Keratinocyte (primary cell): Measurements from ENCODE around the gene COX7B2. TPM values are rescaled to one million over a fixed set of nuclear protein-coding genes. Genes with fewer than 3 reads are reported as not detected.

ENCODE experiments used
- DNase-seq: peaks from one replicate; pipeline ENCODE4 v3.0.0-alpha.2; 2011; ENCODE audit warnings: low read depth, missing footprints, low spot score
- FAIRE-seq: peaks from 2 replicates; lab custom pipeline; 2011; peaks lifted over from hg19 to GRCh38; lab: Jason Lieb, UNC
- H2AFZ ChIP-seq: 2 replicates; pipeline ENCODE4 v1.6.0; 2012; ENCODE audit warnings: low read length, control low read depth, inconsistent platforms; ENCODE audit not compliant: control insufficient read depth
- H3K27ac ChIP-seq: 2 replicates; pipeline ENCODE4 v1.5.1; 2011; ENCODE audit warnings: low read length; ENCODE audit not compliant: control insufficient read depth, insufficient read depth
- H3K27me3 ChIP-seq: 3 replicates; pipeline ENCODE4 v1.6.0; 2011; ENCODE audit warnings: low read length; ENCODE audit not compliant: control insufficient read depth, insufficient read depth; ENCODE audit errors: extremely low read depth
- H3K36me3 ChIP-seq, 2 experiments: 2 replicates in 1 of 2; 3 replicates in 1 of 2; pipeline ENCODE4 v1.5.1; 2011; ENCODE audit warnings: low read length in 2 of 2, mild to moderate bottlenecking in 1 of 2; ENCODE audit not compliant: control insufficient read depth in 2 of 2, insufficient read depth in 2 of 2; ENCODE audit errors: extremely low read depth in 1 of 2
- H3K4me1 ChIP-seq: 3 replicates; pipeline ENCODE4 v1.5.1; 2011; ENCODE audit warnings: low read length; ENCODE audit not compliant: control insufficient read depth, insufficient read depth; ENCODE audit errors: extremely low read depth
- H3K4me2 ChIP-seq: 3 replicates; pipeline ENCODE4 v1.6.0; 2011; ENCODE audit warnings: low read depth, low read length; ENCODE audit not compliant: control insufficient read depth, insufficient read depth; ENCODE audit errors: extremely low read depth
- H3K4me3 ChIP-seq, 3 experiments: fragments of 200-600 bp in 1 of 3; sonication (generic) in 1 of 3; 2 replicates in 2 of 3; 3 replicates in 1 of 3; pipeline ENCODE4 v1.5.1; 2011 to 2016; ENCODE audit warnings: low read length in 3 of 3, mild to moderate bottlenecking in 3 of 3, control low read depth in 2 of 3, inconsistent platforms in 1 of 3, low read depth in 1 of 3, mixed read lengths in 1 of 3, mixed run types in 1 of 3, moderate library complexity in 1 of 3; ENCODE audit not compliant: control insufficient read depth in 2 of 3, insufficient read depth in 2 of 3; ENCODE audit errors: extremely low read depth in 1 of 3
- H3K79me2 ChIP-seq: 2 replicates; pipeline ENCODE4 v1.6.0; 2012; ENCODE audit warnings: low read length; ENCODE audit not compliant: control insufficient read depth, insufficient read depth
- H3K9ac ChIP-seq: 3 replicates; pipeline ENCODE4 v1.6.0; 2011; ENCODE audit warnings: low read length; ENCODE audit not compliant: control insufficient read depth, insufficient read depth; ENCODE audit errors: extremely low read depth
- H3K9me1 ChIP-seq: 3 replicates; pipeline ENCODE4 v1.6.0; 2011; ENCODE audit warnings: low read length; ENCODE audit not compliant: control insufficient read depth, insufficient read depth; ENCODE audit errors: extremely low read depth
- H3K9me3 ChIP-seq: 2 replicates; pipeline ENCODE4 v1.5.1; 2012; ENCODE audit warnings: low read depth, low read length; ENCODE audit not compliant: control insufficient read depth
- H4K20me1 ChIP-seq: 3 replicates; pipeline ENCODE4 v1.6.0; 2011; ENCODE audit warnings: low read length; ENCODE audit not compliant: control insufficient read depth, insufficient read depth; ENCODE audit errors: extremely low read depth
- EZH2 ChIP-seq: IDR thresholded peaks from one replicate; pipeline ENCODE4 v1.6.1; 2012; ENCODE audit warnings: inconsistent platforms, mild to moderate bottlenecking, low read length, moderate library complexity
- dilution Hi-C: fragments of 300-500 bp; cut with MboI; formaldehyde crosslinking; loops from one replicate; pipeline ENCODE4 v1.7.0; 2020; ENCODE audit warnings: low sequenced_read_pairs; ENCODE audit not compliant: extremely low pct_ligation_motif_present
- polyA plus RNA-seq, 5 experiments: library from polyadenylated mRNA; depleted of rRNA in 3 of 5; stranded (reverse) in 3 of 5; stranded (forward) in 1 of 5; unstranded in 1 of 5; fragments of >200 nt; gene quantifications; 1 replicate in 1 of 5; 2 replicates in 3 of 5; 3 replicates in 1 of 5; pipeline versions ENCODE4 v1.2.1 to v1.2.3, GENCODE V29; 2011 to 2012; ENCODE audit warnings: missing spikeins in 2 of 5, low read depth in 1 of 5, low replicate concordance in 1 of 5
- TF ChIP-seq, protein P1 (sequence below), 3 experiments: IDR thresholded peaks in 1 of 3; conservative IDR thresholded peaks in 1 of 3; optimal IDR thresholded peaks in 1 of 3; 2 replicates in 2 of 3; 3 replicates in 1 of 3; pipeline versions ENCODE3 to v1.5.1; 2011; ENCODE audit warnings: low read length in 3 of 3, mild to moderate bottlenecking in 3 of 3, moderate library complexity in 2 of 3, control low read depth in 1 of 3, inconsistent platforms in 1 of 3; ENCODE audit not compliant: insufficient read depth in 2 of 3; ENCODE audit errors: extremely low read depth in 1 of 3

Gene COX7B2
- polyA plus RNA-seq, 1 donor (not counting 4 experiments of a cell fraction or from before 2014, with no cell fraction given), result not detected

DNA sequence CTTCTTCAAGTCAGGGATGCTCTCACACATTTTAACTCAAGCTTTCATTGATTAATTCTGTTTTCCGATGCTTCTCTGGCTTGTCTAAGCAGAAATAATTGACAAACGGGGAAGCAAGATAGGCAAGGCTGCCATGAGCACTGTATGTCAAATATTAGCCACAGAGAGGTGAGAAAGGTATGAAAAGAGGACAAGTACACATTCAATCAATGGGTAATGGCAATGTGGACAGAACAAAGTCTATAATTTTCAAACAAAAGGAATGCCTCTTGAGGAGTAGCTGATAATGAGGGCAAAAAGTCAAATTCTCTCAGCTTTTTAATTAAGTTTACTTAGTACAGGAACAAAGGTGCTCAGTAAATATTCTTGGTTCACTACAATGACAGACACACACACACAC, 19.6 kb downstream of the COX7B2 start:
- no peak overlapping the region for H3K4me3 ChIP-seq
- no peaks in the 10 kb centered on the region for H3K36me3 ChIP-seq
- H3K27ac ChIP-seq, result no peak overlapping the region
- DNase-seq, result no peak
- FAIRE-seq, result no peak
- H2AFZ ChIP-seq, result no peak overlapping the region
- no peaks in the 10 kb centered on the region for H3K79me2 ChIP-seq
- no peaks in the 10 kb centered on the region for H4K20me1 ChIP-seq
- H3K27me3 ChIP-seq, result no peaks in the 10 kb centered on the region
- no peaks in the 10 kb centered on the region for H3K9me3 ChIP-seq
- no peaks in the 10 kb centered on the region for H3K4me1 ChIP-seq
- H3K4me2 ChIP-seq, result no peak overlapping the region
- dilution Hi-C loops, result no loop called here
- H3K9me1 ChIP-seq, result no peaks in the 10 kb centered on the region
- no peak overlapping the region for H3K9ac ChIP-seq
- TF ChIP-seq, protein P1, sequence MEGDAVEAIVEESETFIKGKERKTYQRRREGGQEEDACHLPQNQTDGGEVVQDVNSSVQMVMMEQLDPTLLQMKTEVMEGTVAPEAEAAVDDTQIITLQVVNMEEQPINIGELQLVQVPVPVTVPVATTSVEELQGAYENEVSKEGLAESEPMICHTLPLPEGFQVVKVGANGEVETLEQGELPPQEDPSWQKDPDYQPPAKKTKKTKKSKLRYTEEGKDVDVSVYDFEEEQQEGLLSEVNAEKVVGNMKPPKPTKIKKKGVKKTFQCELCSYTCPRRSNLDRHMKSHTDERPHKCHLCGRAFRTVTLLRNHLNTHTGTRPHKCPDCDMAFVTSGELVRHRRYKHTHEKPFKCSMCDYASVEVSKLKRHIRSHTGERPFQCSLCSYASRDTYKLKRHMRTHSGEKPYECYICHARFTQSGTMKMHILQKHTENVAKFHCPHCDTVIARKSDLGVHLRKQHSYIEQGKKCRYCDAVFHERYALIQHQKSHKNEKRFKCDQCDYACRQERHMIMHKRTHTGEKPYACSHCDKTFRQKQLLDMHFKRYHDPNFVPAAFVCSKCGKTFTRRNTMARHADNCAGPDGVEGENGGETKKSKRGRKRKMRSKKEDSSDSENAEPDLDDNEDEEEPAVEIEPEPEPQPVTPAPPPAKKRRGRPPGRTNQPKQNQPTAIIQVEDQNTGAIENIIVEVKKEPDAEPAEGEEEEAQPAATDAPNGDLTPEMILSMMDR (optimal IDR thresholded peaks at IDR 0.05 in 1 of 3, IDR thresholded peaks at IDR 0.05 in 1 of 3, conservative IDR thresholded peaks at IDR 0.05 in 1 of 3; ENCODE audit: extremely low read depth in 1 of 3, insufficient read depth in 2 of 3, low read length in 3 of 3), result no peak
- TF ChIP-seq EZH2, result no peak

DNA sequence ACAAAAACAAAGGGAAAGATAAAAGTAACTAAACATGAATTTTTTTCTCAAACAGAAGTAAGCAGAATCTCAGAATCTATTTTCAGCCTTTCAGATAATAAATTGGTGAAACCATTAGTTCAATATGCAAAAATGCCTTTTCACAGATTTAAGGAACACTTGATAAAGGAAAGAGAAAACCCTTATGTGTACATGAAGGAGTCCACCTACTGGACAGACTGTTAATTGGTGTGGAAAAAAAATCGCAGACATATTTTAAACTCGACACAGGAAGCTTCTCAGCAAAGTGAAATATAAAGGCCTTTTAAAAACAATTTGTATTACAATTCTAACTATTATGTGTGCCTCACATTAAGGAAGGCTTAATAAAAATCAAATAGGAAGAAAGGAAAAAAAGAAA, 22.3 kb downstream of the COX7B2 start:
- Histone ChIP-seq H3K9me3 (no peaks in the 10 kb centered on the region), H3K27ac (no peak overlapping the region), H3K27me3 (no peaks in the 10 kb centered on the region), H3K4me3 (no peak overlapping the region), H4K20me1 (no peaks in the 10 kb centered on the region), H3K9me1 (no peaks in the 10 kb centered on the region), H3K79me2 (no peaks in the 10 kb centered on the region), H3K4me1 (no peaks in the 10 kb centered on the region), H3K9ac (no peak overlapping the region), H3K4me2 (no peak overlapping the region), H2AFZ (no peak overlapping the region), H3K36me3 (no peaks in the 10 kb centered on the region)
- TF ChIP-seq, protein P1 (optimal IDR thresholded peaks at IDR 0.05 in 1 of 3, IDR thresholded peaks at IDR 0.05 in 1 of 3, conservative IDR thresholded peaks at IDR 0.05 in 1 of 3; ENCODE audit: extremely low read depth in 1 of 3, insufficient read depth in 2 of 3, low read length in 3 of 3), result peak in 1 of 3 experiments; percentile 4
- no peak for TF ChIP-seq EZH2
- FAIRE-seq (no peak), DNase-seq (no peak)
- dilution Hi-C loops, result no loop called here
